Prostate gland (tissue), 2 donors: ENCODE measurements around the gene RPL19. TPM values are rescaled to one million over a fixed set of nuclear protein-coding genes. Genes with fewer than 3 reads are reported as not detected.
A peak's percentile ranks its signal among the peaks of the same experiment; 100 is the strongest.

Experiments
- DNase-seq: peaks from one replicate; pipeline ENCODE4 v3.0.0-alpha.2; 2019; ENCODE audit warnings: low spot score
- H3K27ac ChIP-seq, 2 donors: fragments of 200-600 bp; sonication (generic); 2 replicates each; pipeline ENCODE4 v1.5.1; 2017 to 2019
- H3K27me3 ChIP-seq: fragments of 200-600 bp; sonication (generic); replicated peaks from 2 replicates; pipeline ENCODE4 v1.5.1; 2019; ENCODE audit not compliant: insufficient read depth
- H3K36me3 ChIP-seq, 2 donors: fragments of 200-600 bp; sonication (generic); 1 replicate in 1 of 2; 2 replicates in 1 of 2; pipeline versions ENCODE4 v1.5.1 to v1.8.1; 2017 to 2019
- H3K4me1 ChIP-seq: fragments of 200-600 bp; sonication (generic); replicated peaks from 2 replicates; pipeline ENCODE4 v1.5.1; 2019
- H3K4me3 ChIP-seq, 2 donors: fragments of 200-600 bp; sonication (generic); 2 replicates each; pipeline ENCODE4 v1.5.1; 2017 to 2019
- H3K9me3 ChIP-seq: fragments of 200-600 bp; sonication (generic); 2 replicates; pipeline ENCODE4 v1.5.1; 2017
- CTCF ChIP-seq, 4 experiments: fragments of 200-600 bp in 2 of 4; fragments of 450-650 bp in 2 of 4; sonication (generic) in 2 of 4; IDR thresholded peaks; 1 replicate in 3 of 4; 2 replicates in 1 of 4; pipeline ENCODE4 v1.5.1; 2016 to 2019; ENCODE audit warnings: antibody characterized with exemption in 4 of 4, mild to moderate bottlenecking in 2 of 4, moderate library complexity in 2 of 4
- POLR2A ChIP-seq: fragments of 450-650 bp; IDR thresholded peaks from one replicate; pipeline ENCODE4 v1.6.1; 2016; ENCODE audit warnings: antibody characterized with exemption, mild to moderate bottlenecking
- POLR2AphosphoS5 ChIP-seq: sonication (generic); formaldehyde crosslinking; IDR thresholded peaks from one replicate; pipeline ENCODE4 v1.6.1; 2017; ENCODE audit warnings: antibody characterized with exemption
- WGBS: methylation state at CpG from one replicate; pipeline ENCODE4 v1.1.5; 2018; 5-methylcytosine and 5-hydroxymethylcytosine counted together
- intact Hi-C: fragments of 100-400 bp; cut with DNase I; formaldehyde crosslinking; loops from one replicate; pipeline ENCODE4 v1.14.2; 2022
- total RNA-seq, 2 donors: library from RNA; depleted of rRNA; stranded (reverse); fragments of >200 nt; gene quantifications; one replicate each; pipeline ENCODE4 v1.1.0, GENCODE V29; 2016

RPL19 gene
- total RNA-seq, 2 donors from 2014 or later, result 2,194 to 3,634 TPM

DNA sequence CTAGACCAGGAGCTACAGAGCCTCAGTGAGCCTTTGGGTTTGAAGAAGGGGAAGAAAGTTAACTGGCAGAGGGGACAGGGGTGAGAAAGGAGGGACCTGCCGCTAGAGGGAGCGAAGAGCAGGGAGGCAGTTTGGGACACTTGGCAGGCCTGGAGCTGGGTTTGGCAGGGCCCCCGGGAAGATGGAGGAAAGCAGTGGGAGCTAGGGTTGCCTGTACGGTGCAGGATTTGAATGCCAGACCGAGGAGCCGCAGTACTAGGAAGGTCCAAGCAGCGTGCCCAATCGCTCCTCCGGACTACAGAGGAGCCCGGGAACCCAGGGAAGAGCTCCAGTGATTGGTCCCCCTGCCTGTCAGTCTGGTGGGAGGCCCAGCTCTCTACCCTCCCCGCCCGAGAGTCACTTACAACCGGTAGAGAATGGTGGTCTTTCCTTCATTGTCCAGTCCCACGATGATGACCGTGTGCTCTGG is 35.4 kb upstream of the RPL19 start:
- Histone ChIP-seq H3K4me1 (no peaks in the 10 kb centered on the region), H3K36me3 (no peaks in the 10 kb centered on the region), H3K27ac (no peak overlapping the region), H3K4me3 (peak overlapping the region; percentile 19 to 27), H3K27me3 (no peaks in the 10 kb centered on the region), H3K9me3 (no peaks in the 10 kb centered on the region)
- peak; percentile 74 for DNase-seq
- intact Hi-C loops, result no loop called here
- 0% methylated on average over 15 of the region's 15 CpGs for WGBS
- TF ChIP-seq POLR2A (no peak), CTCF (IDR thresholded peaks at IDR 0.05) (peak; percentile 34 to 83 (median 68)), POLR2AphosphoS5 (peak; percentile 44)

- intact Hi-C loops, result no loop called here
- WGBS, result 13% methylated on average over 45 of the region's 51 CpGs
- TF ChIP-seq CTCF (IDR thresholded peaks at IDR 0.05), result no peak
- Histone ChIP-seq H3K4me3 (peak overlapping the region; percentile 19 to 27), H3K27ac (no peak overlapping the region), H3K36me3 (no peaks in the 10 kb centered on the region), H3K27me3 (no peaks in the 10 kb centered on the region), H3K9me3 (no peaks in the 10 kb centered on the region), H3K4me1 (no peaks in the 10 kb centered on the region)
- DNase-seq, result no peak
These were observed 34.8 kb upstream of the RPL19 start for GRCh38 chr17:39165178-39165840.

GRCh38 chr17:39165841-39166349 is 34.2 kb upstream of the RPL19 start, which contains the start of gene ARL5C:
TSS of gene ARL5C (minus strand) at chr17:39166161. CDS start at chr17:39165760, 401 bp downstream.
- Histone ChIP-seq H3K27ac (no peak within 1 kb of the TSS), H3K9me3 (no peaks in the 10 kb centered on the region), H3K4me1 (no peaks in the 10 kb centered on the region), H3K27me3 (no peaks in the 10 kb centered on the region), H3K36me3 (no peaks in the 10 kb centered on the region), H3K4me3 (peak within 1 kb of the TSS; percentile 19 to 27)
- TF ChIP-seq POLR2AphosphoS5 (no peak), POLR2A (no peak), CTCF (IDR thresholded peaks at IDR 0.05) (no peak)
- intact Hi-C loops, result no loop called here
- DNase-seq, result no peak
- WGBS, result 67% methylated on average over 17 of the region's 17 CpGs

GRCh38 chr17:39166437-39167335 is 33.4 kb upstream of the RPL19 start:
- Histone ChIP-seq H3K36me3 (no peaks in the 10 kb centered on the region), H3K27me3 (no peaks in the 10 kb centered on the region), H3K4me1 (no peaks in the 10 kb centered on the region), H3K9me3 (no peaks in the 10 kb centered on the region), H3K4me3 (no peak overlapping the region), H3K27ac (no peak overlapping the region)
- TF ChIP-seq POLR2AphosphoS5 (no peak), POLR2A (no peak), CTCF (IDR thresholded peaks at IDR 0.05) (no peak)
- intact Hi-C loops, result no loop called here
- no peak for DNase-seq
- 60% methylated on average over 7 of the region's 7 CpGs for WGBS
